T-helper 2 cell treated with Interferon-gamma antibody and Interleukin-4, amounts not matched to agents 100 ng/mL and 5 ng/mL, for 36 hours (primary cell): Measurements from ENCODE around the gene EIF5. TPM values are rescaled to one million over a fixed set of nuclear protein-coding genes. Genes with fewer than 3 reads are reported as not detected.

Experiments
- intact Hi-C: fragments of 100-400 bp; cut with micrococcal nuclease; formaldehyde crosslinking; loops from one replicate; pipeline ENCODE4 v1.15.1; 2023
- total RNA-seq: library from RNA; stranded (reverse); gene quantifications from 2 replicates; pipeline ENCODE4 v1.2.3, GENCODE V29; 2022

Gene EIF5
- total RNA-seq, 1 donor from 2014 or later: 206 TPM

GRCh38 chr14:103360548-103360947 is 26.5 kb downstream of the EIF5 start:
- intact Hi-C loops: no loop called here

GRCh38 chr14:103361867-103362266 is 27.8 kb downstream of the EIF5 start:
- intact Hi-C loops: no loop called here

DNA sequence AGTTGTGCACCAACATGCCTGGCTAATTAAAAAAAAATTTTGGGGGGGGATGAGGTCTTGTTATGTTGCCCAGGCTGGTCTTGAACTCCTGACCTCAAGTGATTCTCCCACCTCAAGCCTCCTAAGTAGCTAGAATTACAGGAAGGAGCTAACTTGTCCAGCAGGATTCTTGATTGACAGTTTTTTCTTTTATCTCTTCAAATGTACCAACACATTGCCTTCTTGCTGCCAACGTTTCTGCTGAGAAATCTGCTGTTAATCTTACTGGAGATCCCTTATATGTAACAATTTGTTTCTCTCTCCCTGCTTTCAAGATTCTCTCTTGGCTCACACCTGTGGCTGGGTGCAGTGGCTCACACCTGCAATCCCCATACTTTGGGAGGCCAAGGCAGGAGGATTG is 28.7 kb downstream of the EIF5 start:
- intact Hi-C loops: no loop called here

DNA sequence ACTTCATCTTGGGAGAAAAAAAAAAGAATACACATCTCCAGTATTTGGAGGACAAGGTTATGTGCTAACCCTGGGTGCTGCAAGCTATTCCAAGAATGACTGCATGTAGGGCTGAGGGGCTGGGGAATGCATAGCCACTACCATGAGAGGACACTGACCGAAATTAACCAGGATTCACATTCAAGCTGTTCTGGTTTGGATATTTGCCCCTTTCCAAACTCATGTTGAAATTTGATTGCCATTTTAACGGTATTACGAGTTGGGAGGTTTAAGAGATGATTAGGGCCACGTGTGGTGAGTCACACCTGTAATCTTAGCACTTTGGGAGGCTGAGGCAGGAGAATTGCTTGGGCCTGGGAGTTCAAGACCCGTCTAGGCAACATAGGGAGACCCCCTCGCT is 32.7 kb downstream of the EIF5 start:
- intact Hi-C loops: no loop called here

DNA sequence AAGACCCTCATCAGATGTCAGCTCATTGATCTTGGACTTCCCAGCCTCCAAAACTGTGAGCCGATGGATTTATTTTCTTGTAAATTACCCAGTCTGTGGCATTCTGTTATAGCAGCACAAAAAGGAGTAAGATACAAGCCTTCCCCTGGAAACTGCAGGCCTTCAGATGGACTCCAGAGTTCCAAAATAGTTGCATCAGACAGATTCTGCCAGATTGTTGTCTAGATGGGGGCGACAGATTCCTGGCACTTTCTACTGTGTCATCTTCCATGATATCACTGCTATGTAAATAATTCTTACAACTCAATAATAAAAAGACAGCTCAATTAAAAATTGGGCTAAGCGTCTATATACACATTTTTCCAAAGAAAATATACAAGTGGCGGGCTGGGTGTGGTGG is 34.0 kb downstream of the EIF5 start:
- intact Hi-C loops: no loop called here

GRCh38 chr14:103370087-103370486 is 36.0 kb downstream of the EIF5 start:
- intact Hi-C loops: no loop called here

- intact Hi-C loops: no loop called here
Measured at GRCh38 chr14:103372017-103372416, 38.0 kb downstream of the EIF5 start.

DNA sequence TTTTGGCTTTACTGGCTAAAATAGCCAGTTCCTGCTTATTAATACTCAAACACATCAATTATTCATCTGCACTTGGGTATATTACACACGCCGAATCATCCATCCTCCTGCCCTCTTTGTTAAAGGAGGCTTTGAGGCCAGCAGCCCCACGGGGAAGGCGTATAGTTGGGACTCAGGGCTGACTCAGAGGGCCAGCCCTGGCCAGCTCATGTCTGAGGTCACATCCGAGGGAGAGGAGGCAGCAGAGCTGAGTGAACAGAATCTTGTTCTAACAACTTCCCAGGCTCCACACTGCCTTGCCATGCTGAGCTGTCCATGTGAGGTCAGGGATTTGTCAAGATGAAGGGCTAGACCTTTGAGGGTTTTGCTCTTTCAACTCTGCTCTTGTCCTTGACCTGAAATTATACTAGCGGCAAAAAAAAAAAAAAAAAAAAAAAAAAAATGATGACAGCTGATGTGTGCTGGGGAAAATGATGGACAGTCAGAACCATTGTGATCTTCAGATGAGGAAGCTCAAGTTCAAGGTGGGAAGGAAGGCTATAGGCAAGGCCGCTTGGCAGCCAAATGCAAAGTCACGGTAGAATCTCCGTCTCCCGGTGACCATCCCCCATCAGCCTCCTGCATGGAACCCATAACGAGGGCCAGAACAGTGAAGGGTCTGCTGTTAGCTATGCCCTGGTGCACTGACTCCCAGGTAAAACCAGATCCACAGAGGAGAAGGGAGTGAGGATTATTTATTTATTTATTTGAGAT is 38.7 kb downstream of the EIF5 start:
- intact Hi-C loops: no loop called here

DNA sequence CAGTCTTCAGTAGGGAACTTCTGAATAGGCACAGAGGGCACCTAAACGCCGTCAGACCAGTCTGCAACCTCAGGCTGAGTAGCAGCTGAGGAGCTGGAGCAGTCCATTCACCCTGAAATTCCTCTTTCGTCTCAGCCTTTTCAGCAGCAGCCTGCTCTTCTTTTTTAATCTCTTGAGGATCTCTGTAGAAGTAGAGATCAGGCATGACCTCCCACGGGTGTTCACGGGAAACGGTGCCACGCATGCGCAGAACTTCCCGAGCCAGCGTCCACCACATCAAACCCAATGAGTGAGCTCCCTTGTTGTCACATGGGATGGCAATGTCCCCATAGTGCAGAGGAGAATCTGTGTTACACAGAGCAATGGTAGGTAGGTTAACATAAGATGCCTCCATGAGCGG is 40.1 kb downstream of the EIF5 start:
- intact Hi-C loops: no loop called here

- intact Hi-C loops: no loop called here
Measured at GRCh38 chr14:103377522-103378037, 43.5 kb downstream of the EIF5 start.

GRCh38 chr14:103378038-103378854 is 44.2 kb downstream of the EIF5 start:
- intact Hi-C loops: no loop called here

DNA sequence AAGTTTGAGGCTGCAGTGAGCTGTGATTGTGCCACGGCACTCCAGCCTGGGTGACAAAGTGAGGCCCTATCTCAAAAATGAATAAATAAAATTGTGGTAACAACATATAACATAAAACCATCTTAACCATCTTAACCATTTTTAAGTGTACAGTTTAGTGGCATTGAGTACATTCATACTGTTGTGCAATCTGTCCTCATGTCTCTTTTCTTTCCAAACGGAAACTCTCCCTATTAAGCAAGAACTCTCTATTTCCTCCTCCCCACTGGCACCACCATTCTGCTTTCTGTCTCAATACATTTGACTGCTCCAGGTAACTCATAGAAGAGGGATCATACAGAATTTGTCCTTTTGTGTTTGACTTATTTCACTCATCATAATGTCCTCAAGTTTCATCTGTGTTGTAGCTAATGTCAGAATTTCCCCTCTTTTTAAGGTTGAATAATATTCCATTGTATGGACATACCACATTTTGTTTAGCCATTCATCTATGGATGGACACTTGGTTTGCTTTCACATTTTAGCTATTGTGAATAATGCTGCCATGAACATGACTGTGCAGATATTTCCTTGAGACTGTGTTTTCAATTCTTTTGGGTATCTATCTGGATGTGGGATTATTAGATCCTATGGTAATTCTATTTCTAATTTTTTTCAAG is 46.8 kb downstream of the EIF5 start:
- intact Hi-C loops: no loop called here

GRCh38 chr14:103382376-103382775 is 48.3 kb downstream of the EIF5 start:
- intact Hi-C loops: no loop called here

GRCh38 chr14:103384450-103385151 is 50.6 kb downstream of the EIF5 start:
- intact Hi-C loops: loop anchor here (1.0 kb wide), 1 partner anchor 50 kb away; the partner anchor contains the start of gene EIF5

DNA sequence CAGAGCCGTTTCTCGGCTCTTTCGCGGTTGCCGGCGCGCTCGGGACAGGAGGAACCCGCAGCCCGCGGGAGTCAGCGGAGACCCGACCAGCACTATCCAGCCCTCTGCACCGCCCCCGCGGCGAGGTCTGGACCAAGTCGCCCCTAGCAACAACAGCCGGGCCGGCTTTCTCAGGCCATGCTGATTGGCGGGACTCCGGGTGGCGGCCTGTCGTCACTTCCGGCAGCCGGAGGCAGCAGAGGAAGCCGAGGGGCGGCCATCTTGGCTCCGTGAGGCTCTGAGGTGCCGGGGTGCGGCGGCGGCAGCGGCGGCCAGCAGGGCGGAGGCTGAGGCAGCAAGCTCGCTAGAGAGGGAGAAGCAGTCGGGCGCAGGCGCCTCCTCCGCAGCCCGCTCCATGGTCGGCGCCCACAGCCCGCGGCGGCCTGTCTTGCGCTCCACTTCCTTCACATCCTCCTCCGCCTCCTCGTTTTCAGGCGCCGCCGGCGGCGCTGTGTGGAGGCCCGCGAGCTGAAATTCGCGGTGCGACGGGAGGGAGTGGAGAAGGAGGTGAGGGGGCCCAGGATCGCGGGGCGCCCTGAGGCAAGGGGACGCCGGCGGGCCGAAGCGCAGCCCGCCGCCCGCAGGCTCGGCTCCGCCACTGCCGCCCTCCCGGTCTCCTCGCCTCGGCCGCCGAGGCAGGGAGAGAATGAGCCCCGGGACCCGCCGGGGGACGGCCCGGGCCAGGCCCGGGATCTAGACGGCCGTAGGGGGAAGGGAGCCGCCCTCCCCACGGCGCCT is 51.3 kb downstream of the EIF5 start, which contains the start of gene MARK3:
TSS of gene MARK3 (plus strand) at position 264 of the 777 bp plus-strand sequence. CDS start 615 bp downstream, outside the sequence.
- intact Hi-C loops: loop anchor here (1.0 kb wide), 1 partner anchor 51 kb away; the partner anchor contains the start of gene EIF5

- intact Hi-C loops: loop anchor here (1.0 kb wide), 1 partner anchor 52 kb away; the partner anchor contains the start of gene EIF5
Measured at GRCh38 chr14:103385929-103386712, 52.1 kb downstream of the EIF5 start.

- intact Hi-C loops: no loop called here
Measured at GRCh38 chr14:103386713-103387329, 52.8 kb downstream of the EIF5 start.

- intact Hi-C loops: no loop called here
Measured at GRCh38 chr14:103388664-103389063, 54.6 kb downstream of the EIF5 start.

DNA sequence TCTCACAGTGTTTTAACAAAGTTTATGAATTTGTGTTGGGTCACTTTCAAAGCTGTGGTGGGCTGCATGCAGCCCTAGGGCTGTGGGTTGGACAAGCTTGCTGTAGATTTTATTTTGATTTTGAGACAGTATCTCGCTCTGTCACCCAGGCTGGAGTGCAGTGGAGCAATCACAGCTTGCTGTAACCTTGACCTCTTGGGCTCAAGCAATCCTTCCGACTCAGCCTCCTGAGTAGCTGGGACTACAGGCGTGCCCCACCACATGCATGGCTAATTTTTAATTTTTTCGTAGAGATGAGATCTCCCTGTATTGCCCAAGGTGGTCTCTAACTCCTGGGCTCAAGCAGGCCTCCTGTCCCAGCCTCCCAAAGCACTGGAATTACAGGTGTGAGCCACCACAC is 56.6 kb downstream of the EIF5 start:
- intact Hi-C loops: loop anchor here (5.0 kb wide), 1 partner anchor 37 kb away; no protein-coding TSS in a partner anchor
